Placental pericyte (primary cell): ENCODE results near the gene BICRA. TPM values are rescaled to one million over a fixed set of nuclear protein-coding genes. Genes with fewer than 3 reads are reported as not detected.

Experiments used
- small RNA-seq: library from RNA; depleted of rRNA; stranded (forward); fragments of <200 nt; gene quantifications from one replicate; pipeline ENCODE3, GENCODE V24; 2012; ENCODE audit warnings: low replicate concordance
- total RNA-seq: library from RNA; depleted of rRNA; stranded (reverse); fragments of >200 nt; gene quantifications from 2 replicates; pipeline ENCODE4 v1.2.3, GENCODE V29; 2012

The BICRA gene
- total RNA-seq: 10.2 and 11.6 TPM in 2 replicates

DNA sequence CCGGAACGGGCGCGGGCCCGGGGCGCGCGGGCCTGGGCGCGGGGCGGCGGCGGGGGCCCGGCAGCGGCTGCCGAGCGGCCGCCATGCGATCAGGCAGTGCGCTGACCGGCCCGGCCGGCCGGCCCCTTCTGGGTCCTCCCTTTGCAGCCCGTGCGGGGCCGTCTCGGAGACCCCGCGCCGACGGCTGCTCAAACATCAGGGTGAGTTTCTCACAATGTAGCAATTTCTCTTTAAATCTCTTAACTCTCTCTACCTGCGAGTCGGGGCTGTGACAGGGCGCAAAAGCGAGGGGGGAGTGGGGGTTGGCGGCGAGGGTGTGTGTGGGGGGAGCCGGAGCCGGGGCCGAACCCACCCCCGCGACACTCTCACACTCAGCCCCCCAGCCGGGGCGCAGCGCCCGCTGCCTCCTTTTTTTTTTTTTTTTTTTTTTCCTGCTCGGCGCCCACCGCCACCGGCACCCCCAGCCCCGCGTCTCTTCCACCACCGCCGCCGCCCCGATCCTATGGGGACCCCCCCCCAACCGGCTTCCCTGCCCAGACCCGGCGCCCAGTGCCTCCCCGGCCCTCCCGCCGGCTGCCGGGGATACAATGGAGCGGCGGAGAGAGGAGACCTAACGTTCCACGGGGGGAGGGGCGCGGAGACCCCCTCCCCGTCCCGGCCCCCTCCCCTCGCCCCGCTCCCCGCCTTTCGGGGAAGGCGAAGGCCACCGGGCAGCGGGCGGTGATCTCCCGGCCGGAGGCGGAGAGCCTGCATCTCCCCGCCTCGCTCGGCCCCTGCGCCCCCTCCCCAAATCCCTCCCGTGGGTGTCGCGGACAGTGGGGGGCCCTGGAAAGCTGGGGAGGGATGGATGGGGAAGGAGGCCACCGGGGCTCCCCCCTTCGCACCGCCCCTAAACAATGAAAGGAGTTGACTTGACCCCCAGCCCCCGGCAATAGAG lies at the start of gene BICRA:
Gene BICRA, plus strand, starts transcription at position 166 of the 937 bp plus-strand sequence. CDS start 64,441 bp downstream, outside the sequence.

DNA sequence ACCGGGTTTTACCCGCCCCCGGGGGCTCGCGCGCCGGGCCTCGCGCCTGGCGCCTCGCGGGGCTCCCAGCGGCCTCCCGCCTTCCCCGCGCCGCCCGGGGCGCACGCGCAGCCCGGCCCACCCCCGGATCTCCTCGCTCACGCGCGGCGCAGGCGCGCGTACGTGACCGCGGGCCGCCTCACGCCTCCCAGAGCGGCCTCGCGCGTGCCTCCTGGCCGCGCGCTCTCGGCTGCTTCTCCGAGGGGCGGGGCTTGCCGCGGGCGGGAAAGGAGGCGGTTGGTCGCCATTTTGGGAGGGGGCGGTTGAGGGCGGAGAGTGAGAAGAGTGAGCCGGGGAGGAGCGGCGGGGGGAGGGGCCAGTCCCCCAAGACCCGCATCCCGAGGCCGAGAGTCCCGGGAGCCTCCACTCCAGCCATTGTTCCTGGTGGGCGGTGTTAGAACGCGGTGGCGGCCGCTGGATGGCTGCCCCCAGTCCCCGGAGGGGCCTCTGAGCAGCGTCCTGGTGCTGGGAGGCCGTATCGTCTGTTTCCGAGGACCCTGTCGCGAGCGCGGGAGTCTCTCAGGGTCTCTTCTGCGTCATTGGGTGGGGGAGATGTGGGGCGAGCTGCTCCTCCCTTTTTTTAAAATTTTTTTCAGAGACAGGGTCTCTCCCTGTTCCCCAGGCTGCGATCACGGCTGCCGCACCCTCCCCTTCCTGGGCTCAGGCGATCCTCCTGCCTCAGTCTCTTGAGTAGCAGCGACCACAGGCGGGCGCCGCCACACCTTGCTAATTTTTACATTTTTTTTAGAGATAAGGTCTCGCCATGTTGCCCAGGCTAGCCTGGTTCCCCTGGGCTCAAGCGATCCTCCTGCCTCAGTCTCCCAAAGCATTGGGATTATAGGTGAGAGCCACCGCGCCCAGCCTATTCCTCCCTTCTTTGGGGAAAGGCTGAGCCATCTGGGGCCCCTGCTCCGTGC lies 35.6 kb upstream of the BICRA start, which contains the start of gene ZNF541:
Gene ZNF541, minus strand, starts transcription at position 78 of the 956 bp plus-strand sequence. CDS start 17,292 bp downstream, outside the sequence.

DNA sequence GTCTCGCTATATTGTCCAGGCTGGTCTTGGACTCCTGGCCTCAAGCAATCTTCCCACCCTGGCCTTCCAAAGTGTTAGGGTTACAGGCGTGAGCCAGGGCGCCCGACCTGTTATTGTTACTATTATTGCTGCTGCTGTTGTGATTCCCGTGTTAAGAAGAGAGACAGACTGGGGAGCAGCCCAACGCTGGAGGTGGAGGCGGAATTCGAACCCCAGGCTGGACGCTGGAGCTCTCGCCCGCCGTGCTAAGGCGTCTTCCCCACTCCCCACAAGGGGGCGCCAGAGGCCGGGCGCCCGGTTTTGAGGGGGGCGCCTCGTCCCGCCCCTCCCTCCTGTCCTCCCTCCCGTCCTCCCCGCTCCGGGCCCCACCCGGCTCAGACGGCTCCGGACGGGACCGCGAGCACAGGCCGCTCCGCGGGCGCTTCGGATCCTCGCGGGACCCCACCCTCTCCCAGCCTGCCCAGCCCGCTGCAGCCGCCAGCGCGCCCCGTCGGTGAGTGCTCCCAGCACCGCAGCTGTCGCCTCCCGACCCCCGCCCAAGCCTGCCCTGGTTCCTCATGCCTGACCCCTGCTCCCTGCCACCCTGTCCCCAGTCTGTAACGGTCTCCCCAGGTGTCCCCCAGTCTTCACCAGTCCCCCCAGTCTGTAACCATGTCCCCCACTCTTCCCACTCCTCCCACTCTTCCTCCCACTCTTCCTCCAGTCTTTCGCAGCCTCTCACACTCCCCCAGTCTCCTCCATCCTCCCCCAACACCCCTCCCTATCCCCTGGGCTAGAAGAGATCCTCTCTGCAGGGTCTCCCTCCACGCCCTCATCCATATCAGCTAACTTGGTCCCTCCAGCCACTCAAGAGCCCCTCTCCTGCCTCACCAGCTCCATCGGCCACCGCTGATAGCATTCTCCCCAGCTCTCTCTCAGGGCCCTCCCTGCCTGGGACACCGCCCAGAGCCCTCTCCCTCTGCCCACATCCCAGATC lies 104.4 kb downstream of the BICRA start, which contains the start of gene EHD2:
Gene EHD2, plus strand, starts transcription at position 377 of the 976 bp plus-strand sequence. CDS start 3,191 bp downstream, outside the sequence.

DNA sequence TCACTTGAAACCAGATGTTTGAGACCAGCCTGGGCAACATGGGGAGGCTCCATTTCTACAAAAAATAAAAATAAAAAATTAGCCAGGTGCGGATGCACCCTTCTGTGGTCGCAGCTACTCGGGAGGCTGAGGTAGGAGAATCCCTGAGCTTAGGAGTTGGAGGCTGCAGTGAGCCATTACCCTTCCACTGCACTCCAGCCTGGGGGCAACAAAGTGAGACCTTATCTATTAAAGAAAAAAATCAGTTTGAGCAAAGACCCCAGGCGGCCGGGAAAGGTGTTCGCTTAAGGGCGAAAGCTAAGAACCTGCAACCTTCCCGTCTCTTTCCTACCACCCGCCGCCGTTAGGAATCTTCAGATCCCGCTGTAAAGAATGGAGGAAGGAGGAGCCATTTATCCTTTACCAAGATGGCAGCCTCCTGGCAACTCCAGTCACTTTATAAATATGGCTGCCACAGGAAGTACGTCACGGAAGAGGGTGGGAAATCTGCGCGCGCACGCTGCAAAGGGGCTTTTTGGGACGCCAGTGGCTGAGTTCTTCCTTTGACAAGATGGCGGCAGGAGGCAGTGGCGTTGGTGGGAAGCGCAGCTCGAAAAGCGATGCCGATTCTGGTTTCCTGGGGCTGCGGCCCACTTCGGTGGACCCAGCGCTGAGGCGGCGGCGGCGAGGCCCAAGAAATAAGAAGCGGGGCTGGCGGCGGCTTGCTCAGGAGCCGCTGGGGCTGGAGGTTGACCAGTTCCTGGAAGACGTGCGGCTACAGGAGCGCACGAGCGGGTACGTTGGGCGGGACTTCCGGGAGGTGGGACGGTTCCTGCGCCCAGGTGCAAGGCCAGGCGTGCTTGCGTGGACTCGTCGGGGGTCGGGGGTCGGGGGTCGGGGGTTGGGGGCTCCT lies 136.3 kb downstream of the BICRA start, which contains the start of gene NOP53:
Gene NOP53, plus strand, starts transcription at position 537 of the 892 bp plus-strand sequence. Its CDS starts 14 bp downstream, at position 551.

Small RNA genes within 50 kb of the gene (small RNA-seq; reads per million reads assigned to genes)
- not detected for gene RN7SL322P

Other genes with a start within 250 kb of the BICRA start
- gene MEIS3, start 189.6 kb upstream of the BICRA start, total RNA-seq: 42.5 and 95.0 TPM in 2 replicates
- gene SLC8A2, start 137.2 kb upstream of the BICRA start, total RNA-seq: not detected in 2 replicates
- 2.4 and 2.6 TPM in 2 replicates for gene KPTN, start 124.9 kb upstream of the BICRA start, total RNA-seq
- gene NAPA, start 94.1 kb upstream of the BICRA start, total RNA-seq: 76.7 and 194 TPM in 2 replicates
- not detected in 2 replicates for gene ZNF541, start 36.0 kb upstream of the BICRA start, total RNA-seq
- gene EHD2, start 104.3 kb downstream of the BICRA start, total RNA-seq: 112 and 162 TPM in 2 replicates
- gene NOP53, start 136.4 kb downstream of the BICRA start, total RNA-seq: 65.0 and 111 TPM in 2 replicates
- 37.4 and 111 TPM in 2 replicates for gene SELENOW, start 169.6 kb downstream of the BICRA start, total RNA-seq
- gene TPRX1, start 195.4 kb downstream of the BICRA start, total RNA-seq: not detected in 2 replicates
- not detected in 2 replicates for gene CRX, start 212.8 kb downstream of the BICRA start, total RNA-seq